Activated naive CD4-positive, alpha-beta T cell treated with anti-CD3 and anti-CD28 coated beads, Interleukin-2, amount 50 U/mL, for 24 hours (primary cell): Measurements from ENCODE around the gene NRN1.
A peak's percentile ranks its signal among the peaks of the same experiment; 100 is the strongest.
"Not testable (repeated sequence)": the region's sequence is repeated elsewhere in the genome, so short reads cannot be mapped to it uniquely, and the experiment has no call there.

ENCODE experiments used
- H3K27ac Mint-ChIP-seq: one replicate; pipeline ENCODE4 v1.8.0; 2021; ENCODE audit warnings: mild to moderate bottlenecking, mixed read lengths
- H3K27me3 Mint-ChIP-seq: one replicate; pipeline ENCODE4 v1.8.0; 2021; ENCODE audit warnings: mixed read lengths
- H3K36me3 Mint-ChIP-seq: one replicate; pipeline ENCODE4 v1.8.0; 2021; ENCODE audit warnings: mixed read lengths
- H3K4me1 Mint-ChIP-seq: one replicate; pipeline ENCODE4 v1.8.0; 2021; ENCODE audit warnings: mixed read lengths
- H3K4me3 Mint-ChIP-seq: one replicate; pipeline ENCODE4 v1.8.0; 2021; ENCODE audit warnings: mild to moderate bottlenecking, mixed read lengths
- H3K9me3 Mint-ChIP-seq: one replicate; pipeline ENCODE4 v1.8.0; 2021; ENCODE audit warnings: mixed read lengths

NRN1 gene

GRCh38 chr6:5968817-5969734 lies 37.6 kb downstream of the NRN1 start:
- no peaks in the 10 kb centered on the region for H3K27me3 Mint-ChIP-seq
- no peaks in the 10 kb centered on the region for H3K4me1 Mint-ChIP-seq
- H3K9me3 Mint-ChIP-seq = no peaks in the 10 kb centered on the region
- H3K36me3 Mint-ChIP-seq = no peaks in the 10 kb centered on the region
- H3K27ac Mint-ChIP-seq = peak overlapping the region; percentile 36
- H3K4me3 Mint-ChIP-seq = no peak overlapping the region

- H3K36me3 Mint-ChIP-seq, H3K27ac Mint-ChIP-seq, H3K4me3 Mint-ChIP-seq, H3K9me3 Mint-ChIP-seq, H3K27me3 Mint-ChIP-seq, H3K4me1 Mint-ChIP-seq: not testable (repeated sequence)
Measured at GRCh38 chr6:5968036-5968435, 38.7 kb downstream of the NRN1 start.

DNA sequence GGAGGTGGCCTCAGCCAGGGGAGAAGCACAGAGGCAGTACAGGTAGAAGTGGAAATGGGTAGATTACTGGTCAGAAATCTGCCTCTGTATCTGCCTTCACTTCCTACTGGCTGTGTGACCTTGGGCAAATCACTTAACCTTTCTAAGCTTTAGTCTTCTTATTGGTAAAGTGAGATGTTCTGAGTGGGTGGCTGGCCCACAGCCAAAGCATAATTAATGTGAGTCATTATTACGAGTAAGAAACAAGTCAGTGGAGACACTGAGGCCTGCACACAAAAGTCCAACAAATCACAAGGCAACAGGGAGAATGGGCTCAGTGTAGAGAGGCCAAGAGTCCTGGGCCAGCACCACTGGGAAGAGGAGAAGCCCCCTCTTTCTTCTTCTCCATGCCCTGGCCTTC lies 39.1 kb downstream of the NRN1 start:
- H3K9me3 Mint-ChIP-seq = no peaks in the 10 kb centered on the region
- no peak overlapping the region for H3K4me3 Mint-ChIP-seq
- H3K4me1 Mint-ChIP-seq = no peaks in the 10 kb centered on the region
- H3K27me3 Mint-ChIP-seq = peaks cover 1% of the 10 kb centered on the region
- H3K36me3 Mint-ChIP-seq = no peaks in the 10 kb centered on the region
- H3K27ac Mint-ChIP-seq = no peak overlapping the region

DNA sequence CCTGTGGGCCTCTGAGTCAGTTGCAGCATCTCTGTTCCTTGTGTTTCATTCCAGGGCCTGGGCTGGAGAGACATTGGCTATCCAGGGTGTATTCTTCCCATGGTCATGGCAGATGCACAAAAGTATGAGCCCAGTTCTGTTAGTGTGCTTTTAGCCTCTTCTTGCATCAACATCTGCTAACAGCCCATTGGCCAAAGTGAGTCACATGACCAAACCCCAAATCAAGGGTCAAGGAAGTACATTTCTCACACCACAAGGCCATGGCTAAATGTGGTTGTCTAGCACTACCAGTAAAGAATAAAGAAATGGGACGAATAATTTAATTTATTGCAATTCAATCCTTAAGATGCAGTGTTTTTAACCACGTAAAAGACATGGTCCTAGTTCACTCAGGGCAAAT lies 43.9 kb downstream of the NRN1 start:
- Mint-ChIP-seq H3K27ac (no peak overlapping the region), H3K36me3 (no peaks in the 10 kb centered on the region), H3K9me3 (no peaks in the 10 kb centered on the region), H3K4me1 (no peaks in the 10 kb centered on the region), H3K27me3 (peaks cover 1% of the 10 kb centered on the region), H3K4me3 (no peak overlapping the region)

DNA sequence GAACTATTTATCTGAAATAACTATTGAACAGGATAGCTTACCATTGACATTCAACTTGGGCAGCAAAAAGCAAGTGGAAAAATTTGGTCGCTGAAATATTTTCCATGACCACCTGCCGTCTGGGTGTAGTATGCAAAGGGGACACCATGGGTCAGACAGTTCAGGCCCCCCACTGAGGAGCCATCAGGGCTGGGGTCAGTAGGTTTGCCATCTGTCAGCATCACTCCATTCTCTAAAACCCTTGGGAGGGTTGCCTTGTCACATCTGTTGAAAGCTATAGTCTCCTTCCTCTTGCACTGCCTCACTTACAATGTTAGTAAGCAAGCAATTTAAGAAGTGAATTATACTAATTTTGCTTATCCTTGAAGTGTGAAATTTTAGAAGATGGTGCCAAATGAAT lies 44.9 kb downstream of the NRN1 start:
- H3K36me3 Mint-ChIP-seq = no peaks in the 10 kb centered on the region
- H3K9me3 Mint-ChIP-seq = no peaks in the 10 kb centered on the region
- H3K27me3 Mint-ChIP-seq = peaks cover 1% of the 10 kb centered on the region

GRCh38 chr6:5960456-5960855 lies 46.3 kb downstream of the NRN1 start:
- Mint-ChIP-seq H3K36me3 (no peaks in the 10 kb centered on the region), H3K9me3 (no peaks in the 10 kb centered on the region), H3K4me1 (no peaks in the 10 kb centered on the region), H3K27me3 (peaks cover 1% of the 10 kb centered on the region), H3K27ac (no peak overlapping the region), H3K4me3 (no peak overlapping the region)

More for the DNA sequence above, 44.9 kb downstream of the NRN1 start:
- no peak overlapping the region for H3K4me3 Mint-ChIP-seq
- no peak overlapping the region for H3K27ac Mint-ChIP-seq
- H3K4me1 Mint-ChIP-seq = no peaks in the 10 kb centered on the region

- H3K9me3 Mint-ChIP-seq = no peaks in the 10 kb centered on the region
- no peak overlapping the region for H3K27ac Mint-ChIP-seq
- H3K27me3 Mint-ChIP-seq = peaks cover under 1% of the 10 kb centered on the region
- H3K36me3 Mint-ChIP-seq = no peaks in the 10 kb centered on the region
- H3K4me1 Mint-ChIP-seq = no peaks in the 10 kb centered on the region
- H3K4me3 Mint-ChIP-seq = no peak overlapping the region
Measured at GRCh38 chr6:5958921-5959320, 47.8 kb downstream of the NRN1 start.

DNA sequence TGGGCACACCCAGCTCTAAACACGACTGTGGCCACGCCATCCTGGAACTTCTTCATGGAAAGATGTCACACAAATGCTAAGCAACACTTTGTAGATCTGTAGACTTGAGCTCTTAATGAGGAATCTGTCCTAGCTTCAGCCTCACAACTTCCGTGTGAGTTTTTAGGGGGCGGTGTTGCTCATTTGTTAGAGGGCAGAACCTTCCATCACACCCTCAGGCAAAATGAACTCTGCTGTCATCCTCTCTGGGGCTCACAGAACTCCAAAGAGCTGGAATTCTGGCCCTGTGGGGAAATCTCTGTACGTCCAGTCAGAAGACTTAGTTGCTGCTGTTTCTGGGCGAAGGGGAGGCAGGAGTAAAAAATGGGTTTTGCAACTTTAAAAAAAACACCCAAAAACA lies 49.8 kb downstream of the NRN1 start:
- no peaks in the 10 kb centered on the region for H3K9me3 Mint-ChIP-seq
- H3K4me1 Mint-ChIP-seq = no peaks in the 10 kb centered on the region
- H3K36me3 Mint-ChIP-seq = no peaks in the 10 kb centered on the region
- H3K27ac Mint-ChIP-seq = no peak overlapping the region
- no peaks in the 10 kb centered on the region for H3K27me3 Mint-ChIP-seq
- no peak overlapping the region for H3K4me3 Mint-ChIP-seq

DNA sequence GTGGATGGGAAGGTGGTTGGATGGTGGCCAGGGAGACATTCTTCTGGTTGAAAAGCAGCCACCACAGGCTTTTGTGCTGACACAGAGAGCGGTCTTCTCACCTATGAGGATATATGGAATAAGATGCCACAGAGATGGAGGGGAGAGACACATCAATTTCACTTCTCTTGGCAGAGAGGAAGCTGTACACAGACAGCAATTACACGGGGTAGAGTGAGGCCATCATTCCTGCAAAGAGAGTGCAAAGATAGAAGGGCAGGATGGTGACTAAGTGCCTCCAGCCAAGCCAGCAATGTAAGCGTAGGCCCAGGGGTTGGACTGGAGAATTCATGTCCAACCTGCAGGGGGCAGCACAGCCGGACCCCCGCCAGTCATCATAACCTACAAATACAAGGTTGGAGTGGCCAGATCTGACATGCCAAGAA lies 56.4 kb downstream of the NRN1 start:
- no peaks in the 10 kb centered on the region for H3K36me3 Mint-ChIP-seq
- H3K9me3 Mint-ChIP-seq = no peaks in the 10 kb centered on the region
- H3K4me3 Mint-ChIP-seq = no peak overlapping the region
- peaks cover 3% of the 10 kb centered on the region for H3K27me3 Mint-ChIP-seq
- no peaks in the 10 kb centered on the region for H3K4me1 Mint-ChIP-seq
- no peak overlapping the region for H3K27ac Mint-ChIP-seq
